NCI-H345 treated with DMSO at 0.1 percent for 48 hours (cell line): ENCODE results near the gene SORCS2.

ENCODE experiments used
- DNase-seq: peaks from one replicate; lab custom pipeline; 2025; ENCODE audit not compliant: unreplicated experiment; lab: John Stamatoyannopoulos, UW

SORCS2 gene

DNA sequence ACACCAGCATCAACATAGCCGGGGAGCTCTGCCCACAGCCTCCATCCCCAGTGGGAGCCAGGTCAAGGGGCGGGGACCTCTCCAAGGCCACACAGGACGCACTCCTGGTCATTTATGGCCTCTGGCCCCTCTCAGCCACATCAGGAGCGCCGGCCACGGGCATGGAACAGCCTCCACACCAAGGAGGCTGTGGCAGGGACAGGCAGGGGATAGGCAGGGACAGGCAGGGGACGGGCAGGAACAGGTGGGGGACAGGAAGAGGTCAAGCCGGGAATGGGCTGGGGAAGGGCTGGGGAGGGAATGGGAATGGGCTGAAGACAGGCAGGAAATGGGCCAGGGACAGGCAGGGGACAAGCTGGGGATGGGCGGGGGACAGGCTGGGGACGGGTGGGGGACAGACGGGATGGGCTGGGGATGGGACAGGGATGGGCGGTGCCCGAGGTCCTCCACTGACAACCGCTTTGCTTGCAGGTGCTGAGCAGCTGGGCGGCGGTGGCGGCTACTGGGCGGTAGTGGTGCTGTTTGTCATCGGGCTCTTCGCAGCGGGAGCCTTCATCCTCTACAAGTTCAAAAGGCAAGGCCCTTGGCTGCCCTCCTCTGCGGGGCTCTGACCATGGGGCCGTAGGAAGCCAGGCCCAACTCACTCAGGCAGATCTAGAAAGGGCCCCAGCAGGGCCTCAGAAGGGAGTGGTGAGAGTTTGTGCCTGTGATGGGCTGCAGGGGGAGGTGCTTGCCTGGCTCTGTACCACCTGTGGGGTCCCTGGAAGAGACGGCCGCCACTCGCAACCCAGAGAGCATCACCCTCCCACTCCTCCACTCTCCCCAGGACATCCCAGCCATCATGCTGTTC is 541.7 kb downstream of the SORCS2 start:
- no peak for DNase-seq

DNA sequence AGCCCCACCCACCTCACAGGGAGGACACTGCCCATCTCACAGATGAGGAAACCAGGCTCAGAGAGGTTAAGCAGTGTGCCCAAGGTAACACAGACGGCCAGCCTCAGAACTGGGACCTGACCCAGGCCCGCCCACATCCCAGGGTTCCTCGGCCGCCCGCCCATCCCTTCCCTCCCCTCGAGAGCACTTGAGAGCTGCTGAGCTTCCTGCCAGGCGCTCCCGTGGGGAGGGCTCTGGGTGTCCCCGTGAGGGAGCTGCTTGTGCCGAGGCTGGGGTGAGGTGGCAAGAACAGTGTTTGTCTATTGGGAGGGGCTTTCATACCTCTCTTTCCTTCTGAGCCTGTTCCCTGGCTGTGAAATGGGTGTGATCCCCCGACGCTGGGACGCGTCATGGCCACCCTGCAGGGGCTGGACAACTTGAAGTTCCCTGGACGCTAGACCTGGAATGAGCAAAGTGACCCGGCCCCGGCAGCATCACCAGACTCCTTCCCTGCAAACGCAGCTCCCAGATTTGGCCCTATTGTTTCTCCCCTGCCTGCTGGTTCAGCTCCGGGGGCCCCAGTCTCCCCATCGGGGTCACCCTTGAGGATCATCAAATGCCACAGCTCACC is 542.4 kb downstream of the SORCS2 start:
- DNase-seq, result no peak

DNA sequence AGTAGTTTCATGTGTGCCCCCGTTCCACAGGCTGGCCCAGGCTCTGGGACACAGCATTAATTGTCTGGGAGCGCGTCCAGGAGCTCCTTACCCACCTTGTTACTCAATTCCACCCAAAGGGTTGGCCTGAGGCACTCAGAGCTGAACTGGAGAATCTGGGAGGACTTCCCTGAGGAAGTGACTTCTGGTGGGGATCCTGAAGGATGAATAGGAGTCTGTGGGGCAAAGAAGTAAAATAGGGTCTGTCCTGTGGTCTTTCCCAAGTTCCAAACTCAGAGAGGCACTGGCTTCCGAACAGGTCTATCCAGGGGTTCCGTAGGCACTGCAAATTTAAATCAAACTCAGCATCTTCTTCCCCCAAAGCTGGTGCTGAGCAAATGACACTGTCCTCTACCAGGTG is 543.1 kb downstream of the SORCS2 start:
- DNase-seq, result no peak

DNA sequence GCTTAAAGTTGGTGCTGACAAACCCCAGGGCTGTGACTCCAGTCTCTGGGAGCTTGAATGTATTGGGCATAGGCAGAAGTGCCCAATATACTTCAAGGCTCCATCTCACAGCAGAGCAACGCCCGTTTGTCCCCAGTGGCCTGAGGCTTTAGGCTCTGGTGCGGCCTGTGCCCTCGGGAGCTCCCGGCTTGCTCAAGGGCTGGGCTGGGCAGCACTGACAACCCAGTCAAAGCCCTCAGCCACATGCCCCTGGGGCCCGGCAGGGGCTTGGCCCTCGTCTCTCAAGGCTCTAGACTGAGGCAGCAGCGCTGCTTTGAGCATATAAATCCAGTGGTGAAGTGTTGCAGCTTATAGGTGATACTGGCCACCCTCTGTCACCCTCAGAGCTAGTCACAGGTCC is 543.6 kb downstream of the SORCS2 start:
- no peak for DNase-seq

DNA sequence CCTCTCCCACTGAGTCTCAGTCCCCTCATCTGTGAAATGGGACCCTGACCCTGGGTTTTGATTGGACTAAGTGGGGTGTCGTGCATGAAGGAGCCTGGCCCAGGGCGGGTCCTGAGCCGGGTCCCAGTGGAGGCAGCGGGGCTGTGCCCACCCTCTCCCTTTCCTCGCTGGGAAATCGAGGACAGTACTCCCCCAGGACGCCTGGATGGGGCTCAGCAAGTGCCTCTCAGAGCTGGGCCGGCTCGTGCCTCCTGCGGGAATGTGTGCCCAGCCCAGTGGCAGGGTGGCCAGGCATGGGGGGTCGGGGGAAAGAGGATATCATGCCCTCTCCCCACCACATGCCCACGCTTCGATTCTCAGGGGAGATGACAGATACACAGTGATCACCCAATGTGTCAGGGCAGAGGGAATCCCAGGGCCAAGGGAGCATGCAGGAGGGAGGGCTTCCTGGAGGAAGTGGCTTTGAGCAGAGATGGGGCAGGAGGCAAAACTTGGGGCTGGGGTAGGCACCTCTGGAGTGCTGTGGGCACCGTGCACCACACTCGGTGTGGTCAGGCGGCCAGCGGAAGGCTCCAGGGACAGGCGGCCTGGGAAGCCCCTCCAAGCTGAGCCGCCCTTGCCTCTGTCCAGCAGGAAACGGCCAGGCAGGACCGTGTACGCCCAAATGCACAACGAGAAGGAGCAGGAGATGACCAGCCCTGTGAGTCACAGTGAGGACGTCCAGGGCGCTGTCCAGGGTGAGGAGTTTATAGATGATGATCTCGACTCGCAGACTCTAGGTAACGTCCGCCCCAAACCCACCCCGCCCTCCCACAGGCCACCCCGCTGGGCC is 544.3 kb downstream of the SORCS2 start:
- no peak for DNase-seq

DNA sequence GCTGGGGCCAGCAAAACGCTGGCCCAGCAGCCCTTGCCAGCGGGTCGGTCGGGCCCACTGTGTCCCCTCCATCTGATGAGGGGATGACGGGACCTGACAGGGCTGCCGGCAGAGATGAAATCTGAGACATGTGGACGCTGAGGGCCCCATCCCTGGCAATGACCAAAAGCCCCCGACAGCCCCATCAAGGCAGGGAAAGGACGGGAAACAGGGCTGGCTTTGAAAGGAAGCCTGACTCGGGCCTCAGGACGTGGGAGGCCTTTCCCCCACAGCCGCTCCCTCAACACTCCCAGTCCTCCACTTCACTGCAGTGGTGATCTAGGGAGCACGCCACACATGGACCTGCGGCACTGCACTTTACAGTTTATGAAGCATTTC is 544.9 kb downstream of the SORCS2 start:
- no peak for DNase-seq

DNA sequence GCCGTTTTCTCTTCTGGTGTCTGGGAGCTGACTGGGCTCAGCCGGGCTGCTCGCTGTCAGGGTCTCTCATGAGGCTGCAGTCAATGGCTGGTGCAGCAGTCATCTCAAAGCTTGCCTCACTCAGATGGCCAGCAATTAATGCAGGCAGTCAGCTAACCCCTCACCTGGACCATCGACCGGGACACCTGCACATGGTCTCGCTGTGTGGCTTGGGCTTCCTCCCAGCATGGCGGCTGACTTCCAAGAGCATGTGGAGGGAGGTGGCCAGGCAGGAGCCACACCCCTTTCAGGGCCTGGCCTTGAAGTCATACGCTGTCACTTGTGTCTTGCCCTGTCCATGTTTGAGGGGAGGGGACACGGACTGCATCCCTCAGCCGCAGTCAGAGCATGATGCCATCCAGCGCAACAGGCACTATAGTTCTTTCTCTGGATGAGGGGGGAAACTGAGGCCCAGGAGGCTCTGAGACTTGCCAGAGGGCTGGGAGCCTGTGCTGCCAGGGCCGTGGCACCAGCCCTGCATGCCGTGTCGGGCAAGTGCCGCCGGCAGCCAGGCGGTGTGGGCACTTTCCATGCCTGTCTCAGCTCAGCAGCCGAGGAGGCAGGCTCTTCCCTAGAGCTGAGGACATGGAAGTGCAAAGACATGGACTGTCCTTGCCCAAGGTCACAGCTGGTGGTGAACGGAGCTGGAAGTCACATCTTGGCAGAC is 545.6 kb downstream of the SORCS2 start:
- no peak for DNase-seq

DNA sequence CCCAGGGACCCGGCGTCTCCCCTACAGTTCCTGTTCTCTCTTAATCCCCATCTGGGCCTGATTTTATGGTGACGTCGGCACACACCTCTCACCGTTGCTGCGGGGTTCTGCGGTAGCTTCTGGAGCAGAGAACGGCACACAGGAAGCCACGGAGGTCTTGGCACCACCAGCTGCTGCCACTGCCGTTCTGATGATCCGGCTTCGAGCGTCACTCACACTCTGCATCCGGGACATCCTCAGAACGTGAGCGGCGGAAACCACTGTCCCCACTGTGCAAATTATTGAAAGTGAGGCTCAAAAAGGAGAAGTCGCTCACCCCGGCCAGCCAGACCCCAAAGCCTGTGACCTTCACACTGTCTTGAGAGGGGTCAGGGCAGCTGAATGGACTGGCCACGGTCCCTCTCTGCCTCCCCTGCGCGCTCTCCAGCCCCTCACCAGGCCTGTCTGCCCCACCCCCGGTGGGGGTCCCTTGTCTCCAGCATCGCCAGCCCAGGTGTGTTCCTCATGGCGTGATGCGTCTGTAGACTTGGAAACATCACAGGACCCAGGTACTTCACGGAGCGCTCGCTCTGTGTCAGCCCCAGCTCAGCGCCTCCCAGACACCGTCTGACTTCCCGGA is 546.2 kb downstream of the SORCS2 start:
- DNase-seq, result no peak

DNA sequence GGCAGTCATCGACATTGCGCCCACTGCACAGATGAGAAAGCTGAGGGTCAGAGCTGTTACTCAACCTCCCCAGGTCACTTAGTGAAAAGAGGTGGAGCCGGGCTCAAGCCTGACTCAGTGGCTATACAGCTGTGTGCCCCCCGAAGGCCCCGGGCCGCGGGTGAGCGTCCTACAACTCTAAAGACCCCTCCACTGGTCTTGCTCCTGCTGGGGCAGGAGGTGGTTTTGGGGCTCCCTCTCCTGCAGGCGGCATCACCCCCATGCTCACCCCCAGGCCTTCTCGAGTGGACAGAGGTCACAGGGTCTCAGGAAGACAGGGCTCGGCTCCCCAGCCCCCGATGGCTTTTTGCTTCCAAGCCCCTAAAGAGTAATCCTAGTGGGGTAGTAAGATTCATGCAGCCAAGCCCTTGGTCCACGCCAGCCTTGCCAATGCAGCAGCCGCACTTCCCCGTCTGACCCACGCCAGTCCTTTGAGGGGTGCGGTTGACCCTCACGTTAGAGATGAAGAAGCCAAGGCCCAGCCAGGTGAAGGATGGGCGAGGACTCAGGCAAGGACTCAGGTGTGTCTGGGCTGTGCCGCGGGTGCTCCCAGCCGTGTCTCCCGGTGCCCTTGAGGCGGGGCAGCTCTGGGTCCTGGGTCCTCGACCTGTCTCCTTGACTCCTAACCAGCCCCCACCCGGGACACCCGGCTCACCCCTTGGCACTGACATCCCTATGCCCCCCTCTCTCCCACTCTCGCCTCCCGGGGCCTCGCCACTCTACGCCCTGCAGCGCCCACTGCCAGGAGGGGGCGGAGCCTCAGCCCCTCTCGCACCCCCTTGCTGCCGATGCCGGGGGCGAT is 547.0 kb downstream of the SORCS2 start:
- no peak for DNase-seq

DNA sequence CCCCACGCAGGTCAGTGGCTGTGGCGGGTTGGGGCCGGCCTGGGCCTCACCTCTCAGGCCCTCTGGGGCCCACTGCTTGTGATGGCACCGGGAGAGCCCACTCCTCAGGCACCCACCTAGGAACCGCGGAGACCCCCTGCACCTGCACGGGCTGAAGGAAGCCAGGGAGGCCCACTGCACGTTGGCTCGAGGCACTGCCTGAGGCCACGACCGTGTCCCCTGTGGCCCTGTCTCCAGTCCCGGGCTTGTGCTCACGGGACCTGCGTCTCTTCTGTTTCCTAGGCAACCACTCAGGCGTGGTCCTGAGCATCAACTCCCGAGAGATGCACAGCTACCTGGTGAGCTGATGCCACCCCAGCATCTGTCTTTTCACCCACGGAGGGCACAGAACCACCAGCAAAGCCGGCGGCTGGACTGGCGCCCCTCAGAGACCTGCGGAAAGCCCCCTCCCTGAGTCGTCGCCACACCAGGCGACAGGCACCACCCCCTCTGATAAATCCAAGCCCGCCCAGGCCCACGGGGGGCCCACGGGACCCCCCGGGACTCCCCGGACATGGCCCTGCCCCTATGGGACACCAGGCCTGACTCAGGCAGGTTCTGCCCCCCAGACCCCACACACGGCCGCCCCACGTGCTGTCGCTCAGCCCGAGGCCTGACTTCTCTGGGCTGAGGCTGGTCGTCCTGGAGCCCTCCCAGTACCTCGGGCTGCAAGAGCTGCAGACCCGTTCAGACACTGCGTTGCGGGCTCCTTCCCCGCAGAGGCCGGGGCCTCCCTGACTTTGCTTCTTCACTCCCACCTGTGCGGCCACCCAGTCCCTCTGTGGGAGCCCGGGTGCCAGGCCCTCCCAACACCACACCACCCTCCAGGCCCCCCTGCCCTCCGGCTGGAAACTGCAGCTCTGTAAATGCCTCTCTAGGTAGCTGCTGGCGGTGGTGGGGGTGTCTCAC is 547.9 kb downstream of the SORCS2 start:
- DNase-seq, result no peak

DNA sequence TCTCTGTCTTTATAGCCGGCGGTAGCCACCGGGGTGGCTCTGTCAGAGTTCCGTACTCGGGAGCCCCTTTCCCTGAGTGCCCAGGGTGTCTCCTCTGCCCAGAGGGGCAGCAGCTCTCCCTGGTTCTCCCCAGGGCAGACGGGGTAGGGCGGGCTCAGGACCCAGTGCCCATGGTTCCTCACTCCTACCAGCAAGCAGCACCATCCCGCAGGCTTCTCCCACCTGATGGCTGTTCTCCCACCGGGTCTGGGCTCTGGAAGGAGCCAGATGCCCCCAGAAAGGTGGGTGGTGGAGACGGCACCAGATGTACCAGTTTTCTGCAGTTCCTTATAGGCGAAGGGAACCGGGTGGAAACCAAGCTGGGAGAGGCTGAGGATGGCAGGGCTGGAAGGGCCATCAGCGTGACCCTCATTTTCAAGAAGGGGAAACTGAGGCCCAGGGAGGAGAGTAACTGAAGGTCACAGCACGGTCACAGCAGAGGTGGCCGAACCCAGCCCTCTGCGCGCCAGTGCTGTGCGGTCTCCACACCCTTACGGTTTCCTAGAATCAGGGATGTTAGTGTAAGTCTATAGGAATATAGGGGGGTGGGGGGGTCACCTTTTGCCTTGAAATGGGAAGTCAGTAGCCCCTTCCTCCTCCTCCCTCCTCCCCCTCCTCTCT is 548.7 kb downstream of the SORCS2 start:
- DNase-seq, result no peak

DNA sequence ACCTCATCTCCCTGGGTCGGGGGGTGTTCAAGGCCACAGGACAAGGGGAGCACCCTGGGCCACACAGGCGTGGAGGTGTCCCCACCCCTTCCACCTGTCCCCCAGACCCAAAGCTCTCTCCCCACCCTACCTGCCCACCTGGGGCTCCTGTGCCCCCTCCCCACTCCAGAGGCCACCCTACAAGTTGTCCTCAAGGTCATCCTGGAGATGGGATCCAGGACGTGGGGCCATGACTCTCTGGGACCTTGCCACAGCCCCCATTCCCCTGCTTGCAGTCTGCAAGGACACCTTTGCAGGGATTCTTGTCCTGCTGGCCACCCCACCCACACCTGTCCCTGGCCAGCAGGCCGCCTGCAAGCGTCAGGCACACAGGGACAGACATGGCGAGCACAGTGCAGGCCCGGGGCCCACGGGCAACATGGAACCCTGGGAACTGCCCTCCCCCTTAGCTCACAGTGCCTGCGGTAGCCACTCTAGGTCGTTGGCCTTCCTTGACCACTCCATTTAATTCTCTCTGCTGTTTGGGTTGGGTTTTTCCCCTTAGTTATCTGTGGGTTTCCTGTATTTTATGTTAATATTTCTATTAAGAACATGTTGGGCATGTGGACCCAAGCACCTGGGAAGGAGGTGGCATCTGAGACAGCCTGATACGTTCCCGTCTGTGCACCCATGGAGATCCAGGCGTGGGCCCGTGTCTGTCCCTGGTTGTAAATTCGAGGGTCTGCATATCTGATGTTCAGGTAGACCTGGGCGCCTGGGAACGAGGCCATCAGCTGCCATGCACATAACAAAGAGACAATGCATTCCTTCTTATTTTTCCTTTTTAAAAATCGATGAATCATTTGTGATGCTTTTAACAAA is 549.8 kb downstream of the SORCS2 start:
- DNase-seq, result no peak

DNA sequence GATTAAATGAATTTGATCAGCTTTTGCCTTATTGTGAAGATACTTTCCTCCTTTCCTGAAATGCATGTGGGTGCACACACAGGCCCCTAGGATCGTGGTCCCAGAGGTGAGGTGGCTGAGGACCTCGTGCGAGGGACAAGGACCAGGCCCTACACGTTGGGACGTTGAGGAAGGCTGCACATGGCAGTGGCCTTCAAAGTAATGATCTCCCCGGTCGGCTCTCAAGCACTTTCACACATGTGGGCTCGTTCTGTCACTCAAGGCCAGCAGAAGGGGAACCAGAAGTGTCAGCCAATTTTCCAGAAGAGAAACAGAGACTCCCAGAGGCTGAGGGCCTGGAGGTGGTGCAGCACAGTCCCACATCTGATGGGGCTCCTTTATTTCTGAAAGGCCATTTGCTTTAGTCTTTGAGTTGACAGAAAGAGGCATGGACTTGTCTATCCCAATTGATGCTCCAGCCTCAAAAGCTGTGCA is 550.5 kb downstream of the SORCS2 start:
- DNase-seq, result no peak

DNA sequence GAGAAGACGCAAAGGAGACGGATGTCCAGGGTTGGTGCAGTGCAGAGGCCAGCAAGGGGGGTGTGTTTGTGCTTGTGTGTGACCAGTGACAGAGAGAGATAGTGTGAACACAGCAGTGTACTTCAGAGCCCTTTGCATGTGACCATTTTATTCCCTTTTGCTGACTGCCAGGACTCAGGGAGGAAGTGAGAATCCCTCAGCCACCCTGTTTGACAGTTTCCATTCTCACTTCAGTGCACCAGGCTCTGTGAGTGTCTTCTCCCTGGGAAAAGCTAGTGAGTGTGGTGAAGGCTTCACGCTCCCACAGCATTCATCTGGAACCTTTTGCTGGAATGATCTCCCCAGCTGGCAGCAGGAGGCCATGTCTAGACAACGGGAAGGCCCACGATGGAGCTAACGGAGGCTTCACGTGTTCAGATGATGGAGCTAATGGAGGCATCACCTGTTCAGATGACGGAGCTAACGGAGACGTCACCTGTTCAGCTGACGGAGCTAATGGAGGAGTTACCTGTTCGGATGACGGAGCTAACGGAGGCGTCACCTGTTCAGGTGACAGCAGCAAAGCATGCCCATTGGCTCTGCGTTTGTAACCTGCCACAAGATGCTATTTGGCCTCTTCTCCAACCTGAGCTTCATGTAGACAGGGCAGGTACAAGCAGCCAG is 551.9 kb downstream of the SORCS2 start:
- DNase-seq, result no peak

DNA sequence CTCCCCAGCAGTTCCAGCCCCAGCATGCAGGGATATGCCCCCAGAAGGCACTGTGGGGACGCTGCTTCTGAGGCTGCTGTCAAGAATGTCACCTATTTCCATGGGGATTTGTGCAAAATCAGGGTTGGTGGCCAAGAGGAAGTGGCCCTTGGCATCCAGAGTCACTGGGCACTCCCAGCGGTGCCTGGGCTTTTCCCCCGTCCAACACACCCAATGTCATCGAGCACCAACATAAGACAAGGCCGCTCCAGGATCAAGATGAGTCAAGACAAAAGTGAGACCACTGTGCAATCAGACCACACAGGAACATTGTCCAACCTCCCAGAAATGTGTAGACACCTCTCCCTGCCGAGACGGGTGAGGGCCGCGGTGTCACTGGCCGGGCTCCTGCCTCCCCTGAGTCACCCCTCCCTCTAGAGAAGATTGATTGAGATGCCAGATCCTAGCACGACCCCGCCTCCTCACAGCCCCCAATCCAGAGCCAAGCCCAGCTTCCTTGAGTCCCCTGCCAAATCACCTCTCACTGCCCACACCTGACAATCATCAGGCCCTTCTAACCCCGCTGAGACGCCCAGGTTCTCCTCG is 553.1 kb downstream of the SORCS2 start:
- DNase-seq, result no peak

DNA sequence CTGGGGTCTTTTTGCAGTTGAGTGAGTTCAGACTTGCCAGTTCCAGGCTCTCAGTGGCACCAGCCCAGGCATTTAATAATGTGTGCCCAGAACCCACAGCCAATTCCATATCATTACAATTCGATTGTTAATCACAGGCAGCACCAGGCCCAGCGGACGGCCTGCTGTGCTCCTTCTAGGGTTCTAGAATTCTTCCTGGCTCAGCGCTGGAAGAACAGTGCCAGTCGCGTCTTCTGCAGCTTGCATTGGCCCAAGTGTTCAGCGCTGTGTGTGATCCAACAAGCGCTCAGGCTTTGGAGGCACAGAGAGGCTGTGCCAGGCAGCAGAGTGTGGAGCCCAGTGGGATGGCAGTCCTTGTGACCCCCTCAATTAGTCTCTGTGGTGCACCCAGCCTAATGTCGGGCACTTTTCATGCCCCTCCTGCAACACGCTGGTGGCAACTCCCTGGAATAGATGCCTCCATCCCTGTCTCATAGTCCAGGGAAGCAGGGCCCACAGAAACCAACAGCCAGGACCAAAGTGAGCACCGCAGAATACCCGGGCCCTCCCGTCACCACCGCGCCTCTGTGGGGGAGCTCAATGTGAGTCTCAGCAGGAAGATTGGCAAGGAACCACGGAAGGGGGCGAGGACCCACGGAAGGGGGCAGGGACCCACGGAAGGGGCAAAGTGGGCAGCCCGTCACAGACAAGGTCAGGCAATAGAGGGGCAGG is 554.2 kb downstream of the SORCS2 start:
- DNase-seq, result no peak
